WTC11 (cell line): ENCODE measurements around the gene IGSF10.

Experiments
- AFF4 ChIP-seq: sonication (generic); formaldehyde crosslinking; IDR thresholded peaks from 2 replicates; pipeline ENCODE4 v1.8.1; 2023; ENCODE audit warnings: mild to moderate bottlenecking, missing genetic modification reagents, borderline replicate concordance
- CTCF ChIP-seq: fragments of 200-600 bp; IDR thresholded peaks from 2 replicates; pipeline ENCODE4 v1.8.0; 2022; ENCODE audit warnings: antibody characterized with exemption
- ESRRA ChIP-seq: sonication (generic); formaldehyde crosslinking; IDR thresholded peaks from 2 replicates; pipeline ENCODE4 v1.8.1; 2022; ENCODE audit warnings: mild to moderate bottlenecking, missing genetic modification reagents, borderline replicate concordance
- KAT7 ChIP-seq: sonication (generic); formaldehyde crosslinking; IDR thresholded peaks from 2 replicates; pipeline ENCODE4 v1.8.1; 2023; ENCODE audit warnings: missing genetic modification reagents, mild to moderate bottlenecking, borderline replicate concordance
- NFE2L1 ChIP-seq: sonication (generic); formaldehyde crosslinking; IDR thresholded peaks from 2 replicates; pipeline ENCODE4 v1.8.1; 2023; ENCODE audit warnings: missing genetic modification reagents
- NR3C1 ChIP-seq: sonication (generic); formaldehyde crosslinking; conservative IDR thresholded peaks from 2 replicates; pipeline ENCODE4 v1.8.1; 2023; ENCODE audit warnings: low read depth, mild to moderate bottlenecking, missing genetic modification reagents
- USF2 ChIP-seq: sonication (generic); formaldehyde crosslinking; IDR thresholded peaks from 2 replicates; pipeline ENCODE4 v1.8.1; 2023; ENCODE audit warnings: mild to moderate bottlenecking, missing genetic modification reagents, moderate library complexity

GRCh38 chr3:151477591-151478334 is 16.9 kb upstream of the IGSF10 start:
- TF ChIP-seq CTCF (no peak), NR3C1 (CRISPR knock-in tag) (no peak), ESRRA (no peak), AFF4 (CRISPR knock-in tag) (no peak), NFE2L1 (CRISPR knock-in tag) (no peak), KAT7 (CRISPR knock-in tag) (no peak), USF2 (CRISPR knock-in tag) (no peak)
